Hematopoietic multipotent progenitor cell treated with erythropoietin and hydrocortisone succinate and interleukin-3 and kit ligand, for 4 days (in vitro differentiated cells): ENCODE results near the gene TMEM144.

ENCODE experiments used
- DNase-seq: peaks from one replicate; pipeline ENCODE4 v3.0.0-alpha.2; 2015

TMEM144 gene

GRCh38 chr4:158209825-158210807 lies at the start of gene TMEM144:
Gene TMEM144, plus strand, starts transcription at chr4:158210486. Its CDS starts 2,182 bp downstream, at chr4:158212668.
- DNase-seq: peak; percentile 95

DNA sequence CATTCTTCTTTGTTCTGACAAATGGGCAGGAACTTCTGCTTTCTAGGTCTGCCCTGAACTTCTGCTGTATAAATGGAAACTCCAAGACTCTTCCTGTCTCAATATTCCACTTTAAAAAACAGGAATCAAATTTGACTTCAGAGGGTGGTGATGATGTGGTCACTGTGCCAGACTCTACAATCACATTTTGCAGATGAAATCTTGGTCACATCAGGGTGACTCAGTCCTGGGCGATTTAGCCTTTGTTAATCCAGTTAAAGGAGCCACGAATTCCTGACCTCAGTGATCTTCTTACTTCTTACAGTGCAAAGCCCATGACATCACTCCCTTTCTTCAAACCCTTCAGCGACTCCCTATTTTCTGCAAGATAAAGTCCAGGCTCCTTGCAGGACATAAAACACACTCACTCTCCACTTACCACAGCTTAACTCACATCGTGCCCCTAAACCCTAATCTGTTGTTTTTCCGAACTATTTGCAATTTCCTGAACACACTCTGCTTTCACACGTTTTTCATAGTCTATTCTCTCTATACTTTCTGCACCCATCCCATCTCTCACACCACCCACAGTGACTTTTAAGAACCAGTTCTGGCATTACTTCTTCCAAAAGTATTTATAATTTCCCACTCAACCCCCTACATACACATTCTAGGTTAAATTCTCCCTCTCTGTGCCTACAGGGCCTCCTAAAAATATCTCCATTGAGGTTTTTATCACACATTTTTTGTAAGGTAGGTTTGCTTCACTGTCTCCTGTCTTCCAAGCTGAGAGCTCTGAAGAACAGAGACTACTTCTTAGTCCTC lies 48.5 kb upstream of the TMEM144 start:
- DNase-seq: peak; percentile 30

DNA sequence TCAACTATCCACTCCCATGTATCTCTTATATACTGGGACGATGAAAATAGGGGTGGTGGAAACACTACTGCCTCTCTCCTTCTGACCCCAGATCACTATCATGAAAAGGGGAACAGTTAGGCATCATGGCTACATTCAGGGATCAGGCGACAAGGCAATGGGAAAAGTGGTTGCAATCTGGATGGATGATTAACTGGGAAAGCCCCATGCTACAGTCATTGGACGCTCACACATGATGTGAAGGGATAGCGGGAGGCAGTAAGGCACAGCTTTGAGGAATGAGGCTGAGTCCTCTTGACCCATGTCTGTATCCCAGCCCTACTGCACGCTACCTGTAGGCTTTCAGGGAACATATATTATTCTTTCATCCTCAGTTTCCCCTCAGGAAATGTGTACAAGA lies 47.7 kb upstream of the TMEM144 start:
- DNase-seq: no peak

GRCh38 chr4:158163941-158164767 lies 46.1 kb upstream of the TMEM144 start:
- no peak for DNase-seq

DNA sequence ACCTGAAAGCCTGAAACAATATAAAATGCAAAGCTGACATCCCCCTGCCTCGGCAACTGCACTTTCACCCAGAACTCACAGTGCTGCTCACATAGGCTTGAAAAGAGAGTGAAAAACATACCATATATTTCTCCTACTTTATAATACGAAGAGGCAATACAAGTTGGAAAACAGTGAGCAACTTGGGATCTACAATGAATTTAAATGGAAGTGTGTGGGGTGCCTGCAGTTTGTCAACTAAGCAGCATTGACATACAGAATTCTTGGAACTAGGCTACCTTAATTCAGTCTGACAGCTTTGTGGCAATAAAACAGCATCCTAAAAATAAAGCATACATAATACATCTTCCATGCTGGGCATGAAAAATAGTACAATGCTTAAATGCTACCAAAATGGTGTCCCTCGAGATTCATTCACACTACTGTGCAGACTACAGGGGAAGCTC lies 45.5 kb upstream of the TMEM144 start:
- DNase-seq: no peak

DNA sequence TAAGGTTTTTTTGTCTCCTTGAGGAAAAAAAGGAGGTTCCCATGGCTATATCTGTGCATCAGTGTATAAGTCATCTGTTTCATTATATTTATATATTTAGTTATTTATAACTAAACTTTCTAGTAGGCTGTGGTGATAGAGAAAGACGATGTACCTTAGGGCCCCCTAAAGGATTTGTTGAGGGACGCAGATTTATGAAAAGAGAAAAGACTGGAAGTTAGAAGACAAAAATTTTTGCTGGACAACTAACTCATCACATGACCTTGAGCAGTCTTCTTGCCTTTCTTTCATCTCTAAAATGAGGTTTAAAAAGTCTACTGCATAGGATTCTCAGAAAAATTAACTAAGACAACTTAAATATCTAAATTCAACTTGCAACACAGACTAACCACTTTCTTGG lies 43.6 kb upstream of the TMEM144 start:
- DNase-seq: no peak

DNA sequence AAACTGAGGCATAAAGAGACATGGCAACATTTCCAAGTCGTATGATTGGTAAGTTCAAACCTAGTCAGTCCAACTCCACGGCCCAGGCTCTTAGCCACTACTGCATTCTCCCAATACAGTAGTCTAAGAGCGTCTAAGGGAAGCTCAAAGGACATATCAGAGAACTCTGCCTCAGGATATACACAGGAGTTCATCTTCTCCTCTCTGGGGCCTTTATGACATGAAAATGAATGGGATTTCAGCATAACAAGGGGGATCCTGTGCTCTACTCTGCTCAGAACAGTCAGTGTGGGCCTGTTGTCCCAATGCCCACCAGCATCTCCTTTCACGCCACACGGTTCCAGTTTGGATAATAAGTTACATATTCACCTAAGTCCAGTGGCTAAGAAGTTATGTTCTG lies 41.7 kb upstream of the TMEM144 start:
- no peak for DNase-seq

- no peak for DNase-seq
Measured at GRCh38 chr4:158169506-158169905, 40.8 kb upstream of the TMEM144 start.

- peak; percentile 83 for DNase-seq
Measured at GRCh38 chr4:158169931-158170690, 40.2 kb upstream of the TMEM144 start.

DNA sequence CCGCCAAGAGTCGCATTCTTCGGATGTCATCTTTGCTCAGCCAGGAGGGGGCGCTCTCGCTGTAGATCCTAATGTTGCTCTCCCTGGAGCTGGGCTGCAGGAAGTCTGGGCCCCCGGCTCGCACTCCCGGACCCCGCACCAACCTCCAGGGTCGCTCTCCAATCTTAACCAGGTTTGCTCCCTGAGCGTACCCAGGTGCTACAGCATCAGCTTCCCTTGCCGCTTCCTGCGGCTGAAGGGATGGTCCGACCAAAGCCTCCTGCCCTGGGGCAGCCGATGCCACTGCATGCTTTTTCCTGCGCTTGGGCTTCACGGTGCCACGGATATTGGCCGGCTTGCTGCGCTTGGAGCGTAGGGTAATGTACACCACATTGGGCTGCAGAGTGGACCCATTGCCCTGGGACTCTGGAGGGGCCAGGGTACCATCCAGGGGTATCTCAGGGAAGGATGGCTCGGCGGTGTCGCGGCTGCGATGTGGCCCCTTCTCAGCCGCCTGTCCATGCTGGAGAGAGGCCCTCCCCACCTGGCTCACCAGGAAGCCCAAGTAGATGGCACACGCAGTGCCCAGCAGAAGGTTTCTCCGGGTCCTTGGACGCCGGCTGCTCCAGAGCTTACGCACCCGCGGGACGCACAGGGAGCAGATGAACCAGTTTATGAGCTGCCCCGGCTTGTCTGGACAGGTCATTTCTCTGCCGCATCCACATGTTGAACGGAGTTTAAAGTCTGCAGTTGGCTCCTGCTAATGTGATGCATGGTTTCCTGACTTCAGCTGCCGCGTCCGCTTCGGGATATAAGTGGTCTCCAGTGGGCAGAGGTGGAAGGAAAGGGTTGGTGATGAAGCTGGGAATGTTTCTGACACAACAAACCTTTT lies 39.4 kb upstream of the TMEM144 start:
- DNase-seq: peak; percentile 83

- peak; percentile 88 for DNase-seq
Measured at GRCh38 chr4:158172261-158173258, 37.7 kb upstream of the TMEM144 start, which contains the start of gene GASK1B. Gene GASK1B, minus strand, starts transcription at chr4:158173025. Its CDS starts 1,650 bp downstream, at chr4:158171375.

- no peak for DNase-seq
Measured at GRCh38 chr4:158176108-158176507, 34.2 kb upstream of the TMEM144 start.

DNA sequence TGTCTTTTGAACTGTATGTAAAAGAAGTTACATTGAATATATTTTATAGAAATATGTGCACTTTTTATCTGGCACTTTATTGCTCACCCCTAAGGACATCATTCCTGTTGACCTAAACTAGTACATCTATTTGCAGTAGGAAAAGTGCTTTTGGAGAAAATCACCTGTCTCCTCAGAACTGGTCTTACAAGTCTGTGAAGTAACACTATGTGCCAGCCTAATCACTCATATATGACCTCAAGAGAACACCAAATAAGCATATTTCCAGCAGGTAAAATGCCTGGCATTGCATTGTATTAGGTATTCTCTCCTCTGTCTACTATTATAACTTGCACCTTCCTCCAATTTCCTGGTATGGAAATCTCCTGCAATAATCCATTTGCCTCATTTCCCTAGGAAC lies 33.5 kb upstream of the TMEM144 start:
- no peak for DNase-seq

- DNase-seq: no peak
Measured at GRCh38 chr4:158179465-158179864, 30.8 kb upstream of the TMEM144 start.

- no peak for DNase-seq
Measured at GRCh38 chr4:158181906-158182305, 28.4 kb upstream of the TMEM144 start.

DNA sequence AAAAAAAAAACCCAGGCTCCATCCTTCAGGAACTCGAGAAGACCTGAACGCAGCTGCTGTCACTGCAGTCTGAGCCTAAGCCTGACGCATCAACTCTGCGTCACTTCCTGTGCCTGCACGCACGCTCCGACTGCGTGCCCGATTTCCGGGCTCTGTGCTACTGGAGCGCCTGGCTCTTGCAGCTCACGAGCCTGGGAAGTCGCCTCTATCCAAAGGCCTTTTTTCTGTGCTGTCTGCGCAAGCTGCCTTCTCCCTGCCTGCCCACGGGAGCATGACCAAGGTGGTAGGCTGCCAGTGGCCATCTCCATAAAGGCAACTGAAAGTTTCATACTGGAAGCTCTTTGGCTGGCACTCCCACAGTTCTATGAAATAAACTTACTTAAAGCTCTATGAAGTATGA lies 27.6 kb upstream of the TMEM144 start:
- no peak for DNase-seq

GRCh38 chr4:158186815-158187214 lies 23.5 kb upstream of the TMEM144 start:
- no peak for DNase-seq

DNA sequence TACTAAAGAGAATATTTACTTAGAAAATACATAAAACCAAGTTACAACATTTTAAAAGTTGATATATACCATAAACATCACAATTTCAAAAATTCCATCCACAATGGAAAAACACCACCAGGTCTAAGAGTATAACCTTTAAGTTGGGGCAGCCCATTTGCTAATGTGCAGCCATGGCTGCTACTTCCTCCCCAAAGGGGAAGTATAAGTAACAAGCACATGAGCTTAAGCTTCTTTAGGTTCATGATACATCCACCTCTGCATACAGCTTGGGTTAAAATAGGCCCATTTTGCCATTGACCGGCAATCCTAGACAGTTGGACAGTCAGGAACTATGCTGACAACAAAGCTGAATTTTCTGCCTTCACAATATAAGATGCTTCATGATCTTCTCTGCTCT lies 20.9 kb upstream of the TMEM144 start:
- DNase-seq: no peak

DNA sequence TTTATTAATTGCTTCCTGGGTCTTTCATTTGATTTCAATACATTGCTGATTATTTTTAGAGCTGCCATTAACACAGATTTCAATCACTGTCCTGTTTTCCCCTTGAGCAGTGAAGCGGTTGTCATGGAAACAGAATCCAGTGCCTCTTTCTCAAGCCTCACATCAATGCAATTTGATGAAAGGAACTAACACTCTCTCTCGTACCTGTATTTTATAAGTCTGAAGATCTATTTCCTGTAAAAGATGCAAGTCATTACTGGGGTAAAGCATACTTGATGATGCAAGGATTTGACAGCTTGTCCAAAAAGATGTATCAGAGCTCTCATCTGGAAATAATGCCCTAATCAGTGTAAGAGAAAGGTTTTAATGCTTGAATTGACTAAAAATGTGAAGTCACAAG lies 19.6 kb upstream of the TMEM144 start:
- DNase-seq: peak; percentile 10
